SJCRH30 (cell line): Measurements from ENCODE around the gene ATP1B1. TPM values are rescaled to one million over a fixed set of nuclear protein-coding genes. Genes with fewer than 3 reads are reported as not detected.

Experiments
- DNase-seq, 2 experiments: peaks; one replicate each; pipeline ENCODE4 v3.0.0-alpha.2; 2015 to 2020
- H3K27ac ChIP-seq: fragments of 250-450 bp; sonication (Bioruptor Pico); 2 replicates; pipeline ENCODE4 v1.5.1; 2020; ENCODE audit warnings: mild to moderate bottlenecking, moderate library complexity
- H3K27me3 ChIP-seq: fragments of 250-450 bp; sonication (Bioruptor Pico); 2 replicates; pipeline ENCODE4 v1.5.1; 2020; ENCODE audit warnings: mild to moderate bottlenecking, moderate library complexity
- H3K36me3 ChIP-seq: fragments of 250-450 bp; sonication (Bioruptor Pico); 2 replicates; pipeline ENCODE4 v1.5.1; 2020; ENCODE audit warnings: mild to moderate bottlenecking, moderate library complexity
- H3K4me1 ChIP-seq: fragments of 250-450 bp; sonication (Bioruptor Pico); 2 replicates; pipeline ENCODE4 v1.5.1; 2020; ENCODE audit warnings: mild to moderate bottlenecking, moderate library complexity
- H3K4me3 ChIP-seq: fragments of 250-450 bp; sonication (Bioruptor Pico); 2 replicates; pipeline ENCODE4 v1.5.1; 2020; ENCODE audit warnings: mild to moderate bottlenecking, moderate library complexity
- H3K9me3 ChIP-seq: fragments of 250-450 bp; sonication (Bioruptor Pico); replicated peaks from 2 replicates; pipeline ENCODE4 v1.5.1; 2020; ENCODE audit warnings: mild to moderate bottlenecking, moderate library complexity
- total RNA-seq: library from RNA; depleted of rRNA; stranded (reverse); fragments of >200 nt; shearing (Covaris generic); gene quantifications from 2 replicates; pipeline ENCODE4 v1.2.3, GENCODE V29; 2014

Gene ATP1B1
- total RNA-seq, 1 experiment from 2014 or later, result 19.7 TPM

GRCh38 chr1:169133228-169133576 lies 26.7 kb downstream of the ATP1B1 start:
- H3K27ac ChIP-seq, result no peak overlapping the region
- no peaks in the 10 kb centered on the region for H3K4me1 ChIP-seq
- no peaks in the 10 kb centered on the region for H3K27me3 ChIP-seq
- H3K36me3 ChIP-seq, result peaks cover 14% of the 10 kb centered on the region
- H3K9me3 ChIP-seq, result no peaks in the 10 kb centered on the region
- H3K4me3 ChIP-seq, result no peak overlapping the region
- no peak for DNase-seq

DNA sequence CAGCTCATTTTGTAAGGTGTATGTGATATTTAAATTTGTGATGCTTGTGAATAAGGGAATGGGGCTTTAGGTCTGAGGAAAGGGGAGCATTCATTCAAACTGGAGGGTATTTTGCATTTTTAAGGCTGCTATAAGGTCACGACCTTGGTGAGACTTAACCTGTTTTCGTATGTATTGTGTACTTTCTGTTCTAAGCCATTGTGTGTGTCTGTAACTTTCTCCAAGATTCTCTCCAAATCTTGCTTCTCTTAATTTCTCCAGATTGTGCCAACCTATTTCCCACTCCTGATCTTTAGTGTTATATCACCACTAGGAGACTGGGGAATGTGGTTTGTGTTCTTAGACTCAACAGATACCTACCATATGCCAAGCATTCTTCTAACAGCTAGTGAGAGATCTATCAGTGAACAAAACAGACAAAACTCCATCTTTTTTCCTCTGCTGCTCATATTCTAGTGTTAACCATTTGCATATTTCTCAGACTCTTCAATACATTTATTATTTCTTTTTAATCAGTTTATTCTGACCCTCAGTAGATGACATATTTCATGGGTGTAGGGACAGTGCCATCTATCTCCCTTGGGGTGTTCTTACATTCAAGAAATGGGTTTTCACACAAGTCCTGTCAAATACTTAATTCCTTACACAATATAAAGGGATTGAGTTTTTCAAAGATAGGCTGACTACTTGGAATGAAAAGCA lies 27.5 kb downstream of the ATP1B1 start:
- DNase-seq, result no peak
- no peaks in the 10 kb centered on the region for H3K9me3 ChIP-seq
- H3K36me3 ChIP-seq, result peaks cover 9% of the 10 kb centered on the region
- H3K4me1 ChIP-seq, result no peaks in the 10 kb centered on the region
- H3K4me3 ChIP-seq, result no peak overlapping the region
- no peak overlapping the region for H3K27ac ChIP-seq
- H3K27me3 ChIP-seq, result no peaks in the 10 kb centered on the region

DNA sequence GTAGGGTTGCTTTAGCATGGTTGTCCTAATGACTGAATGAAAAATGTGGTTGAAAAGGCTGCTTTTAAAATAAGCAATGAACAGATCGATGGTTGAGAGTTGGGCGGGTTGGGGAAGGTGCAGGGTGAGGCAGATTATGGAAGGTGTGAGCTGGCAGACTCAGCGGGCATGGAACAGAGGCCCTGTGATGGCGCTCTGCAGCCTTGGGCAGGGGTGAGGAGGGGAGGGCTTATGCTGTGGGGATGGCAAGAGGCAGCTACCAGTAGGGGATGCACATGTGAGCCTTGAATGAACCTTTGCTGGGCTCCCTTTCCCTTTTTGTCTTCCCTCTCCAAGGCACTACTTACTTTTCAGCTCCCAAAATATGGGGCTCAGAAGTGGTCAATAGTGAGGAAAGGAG lies 30.9 kb downstream of the ATP1B1 start:
- no peak for DNase-seq
- H3K9me3 ChIP-seq, result no peaks in the 10 kb centered on the region
- H3K27ac ChIP-seq, result no peak overlapping the region
- H3K27me3 ChIP-seq, result no peaks in the 10 kb centered on the region
- no peak overlapping the region for H3K4me3 ChIP-seq
- H3K36me3 ChIP-seq, result no peaks in the 10 kb centered on the region; the same call in 1 of the 2 replicates
- H3K4me1 ChIP-seq, result no peaks in the 10 kb centered on the region

GRCh38 chr1:169138866-169139670 lies 32.6 kb downstream of the ATP1B1 start:
- no peaks in the 10 kb centered on the region for H3K27me3 ChIP-seq
- no peak for DNase-seq

GRCh38 chr1:169141356-169141755 lies 34.9 kb downstream of the ATP1B1 start:
- H3K27ac ChIP-seq, result no peak overlapping the region
- H3K4me1 ChIP-seq, result no peaks in the 10 kb centered on the region
- no peaks in the 10 kb centered on the region for H3K36me3 ChIP-seq
- no peak for DNase-seq
- H3K9me3 ChIP-seq, result no peaks in the 10 kb centered on the region
- no peak overlapping the region for H3K4me3 ChIP-seq
- no peaks in the 10 kb centered on the region for H3K27me3 ChIP-seq

More at GRCh38 chr1:169138866-169139670, 32.6 kb downstream of the ATP1B1 start:
- Histone ChIP-seq H3K4me3 (no peak overlapping the region), H3K27ac (no peak overlapping the region), H3K4me1 (no peaks in the 10 kb centered on the region), H3K36me3 (no peaks in the 10 kb centered on the region), H3K9me3 (no peaks in the 10 kb centered on the region)

GRCh38 chr1:169142129-169142528 lies 35.6 kb downstream of the ATP1B1 start:
- Histone ChIP-seq H3K4me1 (no peaks in the 10 kb centered on the region), H3K27me3 (no peaks in the 10 kb centered on the region), H3K9me3 (no peaks in the 10 kb centered on the region), H3K27ac (no peak overlapping the region), H3K4me3 (no peak overlapping the region), H3K36me3 (no peaks in the 10 kb centered on the region)
- DNase-seq, result no peak

- Histone ChIP-seq H3K27me3 (no peaks in the 10 kb centered on the region), H3K4me1 (no peaks in the 10 kb centered on the region), H3K36me3 (no peaks in the 10 kb centered on the region), H3K4me3 (no peak overlapping the region), H3K27ac (no peak overlapping the region), H3K9me3 (no peaks in the 10 kb centered on the region)
- DNase-seq, result no peak
These were observed 36.9 kb downstream of the ATP1B1 start for GRCh38 chr1:169143346-169143745.

GRCh38 chr1:169143984-169144383 lies 37.5 kb downstream of the ATP1B1 start:
- no peak overlapping the region for H3K27ac ChIP-seq
- H3K4me3 ChIP-seq, result no peak overlapping the region
- no peaks in the 10 kb centered on the region for H3K9me3 ChIP-seq
- H3K4me1 ChIP-seq, result no peaks in the 10 kb centered on the region
- no peaks in the 10 kb centered on the region for H3K27me3 ChIP-seq
- no peak for DNase-seq
- no peaks in the 10 kb centered on the region for H3K36me3 ChIP-seq

GRCh38 chr1:169144941-169145626 lies 38.6 kb downstream of the ATP1B1 start:
- no peaks in the 10 kb centered on the region for H3K27me3 ChIP-seq

DNA sequence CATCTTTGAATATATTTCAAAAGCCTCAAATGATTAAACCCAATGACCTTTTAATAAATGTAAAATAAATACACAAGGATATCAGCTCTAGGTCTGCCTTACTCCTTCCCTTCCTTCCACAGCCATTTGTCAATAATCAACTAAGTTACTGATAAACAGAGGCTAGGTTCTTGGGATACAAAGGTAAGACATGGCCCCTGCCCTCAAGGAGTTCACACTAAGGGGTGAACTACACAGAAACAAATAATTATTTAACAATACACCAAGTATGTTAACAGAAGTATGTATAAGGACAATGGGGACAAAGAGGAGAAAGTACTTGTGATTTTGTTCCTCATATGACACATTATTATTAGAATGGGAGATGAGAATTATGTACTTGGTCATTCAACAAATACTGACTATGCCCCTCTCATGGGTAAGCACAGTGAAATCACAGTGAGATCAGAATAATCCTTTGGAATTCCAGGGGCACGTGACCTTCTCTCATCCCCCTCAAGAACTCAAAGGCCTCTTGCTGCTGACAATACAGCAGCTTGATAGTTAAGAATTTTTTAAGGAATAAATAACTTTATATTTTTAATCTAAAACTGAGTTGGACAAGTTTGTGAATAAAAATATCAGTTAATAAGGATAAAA lies 40.2 kb downstream of the ATP1B1 start:
- Histone ChIP-seq H3K4me1 (no peaks in the 10 kb centered on the region), H3K27ac (no peak overlapping the region), H3K27me3 (no peaks in the 10 kb centered on the region), H3K9me3 (no peaks in the 10 kb centered on the region), H3K36me3 (no peaks in the 10 kb centered on the region), H3K4me3 (no peak overlapping the region)
- no peak for DNase-seq

More at GRCh38 chr1:169144941-169145626, 38.6 kb downstream of the ATP1B1 start:
- H3K36me3 ChIP-seq, result no peaks in the 10 kb centered on the region
- no peaks in the 10 kb centered on the region for H3K4me1 ChIP-seq
- DNase-seq, result no peak
- no peaks in the 10 kb centered on the region for H3K9me3 ChIP-seq
- no peak overlapping the region for H3K27ac ChIP-seq
- H3K4me3 ChIP-seq, result no peak overlapping the region

DNA sequence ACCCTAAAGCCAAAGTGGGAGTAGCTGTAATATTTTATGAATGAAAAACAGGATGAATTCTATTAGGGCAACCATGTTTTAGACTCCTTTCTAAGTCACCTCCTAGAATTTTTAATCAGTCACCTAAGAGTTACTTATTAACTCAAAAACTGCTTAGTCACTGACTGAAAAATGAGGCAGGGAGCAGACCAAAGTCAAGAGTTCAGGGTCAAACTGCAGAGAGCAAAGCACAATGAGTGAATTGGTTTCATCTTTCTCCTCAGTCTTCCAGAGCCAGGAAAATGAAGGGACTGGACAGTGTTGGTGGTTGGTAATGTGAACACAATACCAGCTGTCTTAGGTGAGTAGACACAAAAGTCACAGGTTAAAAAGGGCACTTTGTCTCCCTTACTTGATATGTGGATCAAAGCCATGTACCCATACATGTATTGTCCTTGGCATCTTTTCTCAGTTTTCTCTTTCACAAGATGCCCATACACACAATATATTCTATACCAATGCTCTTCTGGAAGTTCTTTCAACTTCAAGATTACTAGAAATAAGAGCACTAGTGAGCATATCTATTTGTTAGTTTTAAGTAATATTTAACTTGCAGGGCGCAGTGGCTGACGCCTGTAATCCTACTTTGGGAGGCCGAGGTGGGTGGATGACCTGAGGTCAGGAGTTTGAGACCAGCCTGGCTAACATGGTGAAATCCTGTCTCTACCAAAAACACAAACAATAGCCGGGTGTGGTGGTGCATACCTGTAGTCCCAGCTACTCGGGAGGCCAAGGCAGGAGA lies 42.2 kb downstream of the ATP1B1 start:
- H3K4me3 ChIP-seq, result no peak overlapping the region
- no peaks in the 10 kb centered on the region for H3K36me3 ChIP-seq
- H3K27ac ChIP-seq, result no peak overlapping the region
- no peaks in the 10 kb centered on the region for H3K27me3 ChIP-seq
- no peaks in the 10 kb centered on the region for H3K9me3 ChIP-seq
- DNase-seq, result no peak
- no peaks in the 10 kb centered on the region for H3K4me1 ChIP-seq

DNA sequence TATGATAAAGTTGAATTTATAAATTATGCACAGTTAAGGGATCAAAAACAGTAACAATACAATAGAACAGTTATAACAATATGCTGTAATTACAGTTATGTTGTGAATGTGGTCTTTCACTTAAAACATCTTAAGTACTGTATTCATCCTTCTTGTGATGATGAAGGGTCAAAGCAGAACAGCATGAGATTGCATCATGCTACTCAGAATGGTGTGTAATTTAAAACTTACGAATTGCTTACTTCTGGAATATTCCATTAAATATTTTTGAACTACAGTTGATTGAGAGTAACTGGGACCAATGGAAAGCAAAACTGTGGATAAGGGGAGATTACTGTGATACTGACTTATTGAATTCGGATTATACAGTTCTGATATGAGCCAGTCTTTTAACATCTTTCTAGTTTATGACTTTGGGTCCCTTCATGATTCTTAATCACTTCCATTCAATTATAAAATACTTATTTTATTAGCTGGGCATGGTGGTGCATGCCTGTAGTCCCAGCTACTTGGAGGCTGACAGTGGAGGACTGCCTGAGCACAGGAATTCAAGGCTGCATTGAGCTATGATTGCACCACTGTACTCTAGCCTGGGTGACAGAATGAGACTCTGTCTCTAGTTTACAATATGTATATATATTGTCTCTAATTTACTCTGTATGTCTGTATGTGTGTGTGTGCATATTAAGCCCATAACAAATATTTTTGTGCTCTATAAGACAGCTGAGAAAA lies 43.2 kb downstream of the ATP1B1 start:
- no peak overlapping the region for H3K27ac ChIP-seq
- no peaks in the 10 kb centered on the region for H3K27me3 ChIP-seq
- H3K4me1 ChIP-seq, result no peaks in the 10 kb centered on the region
- no peak for DNase-seq
- H3K9me3 ChIP-seq, result no peaks in the 10 kb centered on the region
- no peak overlapping the region for H3K4me3 ChIP-seq
- H3K36me3 ChIP-seq, result no peaks in the 10 kb centered on the region

GRCh38 chr1:169150641-169151337 lies 44.3 kb downstream of the ATP1B1 start:
- Histone ChIP-seq H3K4me3 (no peak overlapping the region), H3K27ac (no peak overlapping the region), H3K36me3 (no peaks in the 10 kb centered on the region), H3K9me3 (no peaks in the 10 kb centered on the region), H3K27me3 (no peaks in the 10 kb centered on the region), H3K4me1 (no peaks in the 10 kb centered on the region)
- DNase-seq, result no peak
